Activated gamma-delta T cell (primary cell): ENCODE data around the gene HACD2.

Experiments used
- DNase-seq: peaks from one replicate; lab custom pipeline; 2025; lab: John Stamatoyannopoulos, UW

HACD2 gene

GRCh38 chr3:123571264-123571972, 13.4 kb downstream of the HACD2 start:
- no peak for DNase-seq

- no peak for DNase-seq
These were observed 16.0 kb downstream of the HACD2 start for GRCh38 chr3:123568875-123569274.

- no peak for DNase-seq
These were observed 16.8 kb downstream of the HACD2 start for GRCh38 chr3:123568034-123568433.

GRCh38 chr3:123564056-123564455, 20.8 kb downstream of the HACD2 start:
- DNase-seq, result no peak

DNA sequence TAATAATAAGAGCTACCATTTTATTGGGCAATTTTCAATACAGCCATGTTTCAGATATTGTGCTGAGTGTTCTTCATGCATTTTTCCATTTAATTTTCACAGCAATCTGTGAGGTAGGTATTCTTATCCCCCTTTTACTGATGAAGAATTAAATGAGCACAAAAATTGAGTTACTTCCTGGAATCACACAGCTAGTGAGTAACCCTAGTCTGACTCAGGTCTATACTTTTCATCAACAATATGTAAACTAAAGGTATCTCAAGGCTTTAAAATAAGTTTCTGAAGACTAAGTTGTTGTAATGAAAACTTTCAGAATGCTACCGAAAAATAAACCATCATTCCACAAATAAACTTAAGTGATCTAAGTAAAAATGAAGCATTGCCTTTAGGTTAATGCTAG, 22.3 kb downstream of the HACD2 start:
- DNase-seq, result no peak

GRCh38 chr3:123561188-123561587, 23.7 kb downstream of the HACD2 start:
- no peak for DNase-seq

GRCh38 chr3:123559040-123559861, 25.6 kb downstream of the HACD2 start:
- no peak for DNase-seq

DNA sequence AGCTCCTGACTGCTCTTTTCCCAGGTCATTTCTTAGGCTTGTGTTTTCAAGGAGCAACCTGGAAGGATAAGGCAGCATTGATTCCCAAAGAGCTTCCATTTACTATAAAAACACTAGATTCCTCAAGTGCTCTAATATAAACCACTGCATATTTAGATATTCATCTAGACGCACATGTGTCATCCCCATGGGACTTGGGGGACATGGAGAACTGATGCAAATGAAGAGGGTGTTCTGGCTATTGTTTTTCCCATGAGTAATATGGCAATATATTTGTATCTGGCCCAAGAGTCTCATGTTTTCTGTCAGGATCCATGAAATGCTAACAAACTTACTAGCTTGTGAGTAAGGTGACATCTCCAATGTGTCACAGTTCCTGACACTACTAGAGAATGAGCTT, 31.3 kb downstream of the HACD2 start:
- DNase-seq, result no peak

DNA sequence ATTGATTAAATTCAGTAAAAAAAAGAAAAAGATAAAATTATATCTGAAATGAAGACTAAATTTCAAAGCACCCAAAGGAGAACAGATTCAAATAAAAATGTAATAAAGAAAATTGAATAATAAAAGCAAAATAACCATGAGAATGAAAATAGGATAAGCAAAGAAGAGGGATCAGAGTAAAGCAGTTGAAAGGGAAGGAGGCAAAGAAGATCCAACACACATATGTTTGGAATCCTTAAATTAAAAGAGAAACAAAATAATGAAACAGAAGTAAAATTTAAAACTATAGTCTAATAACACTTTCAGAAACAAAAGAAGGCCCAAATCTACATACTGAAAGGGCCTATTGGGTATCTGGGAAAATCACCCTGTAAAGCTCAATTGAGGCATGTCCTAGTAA, 32.1 kb downstream of the HACD2 start:
- DNase-seq, result no peak

- no peak for DNase-seq
These were observed 32.6 kb downstream of the HACD2 start for GRCh38 chr3:123552095-123552714.

- no peak for DNase-seq
These were observed 36.9 kb downstream of the HACD2 start for GRCh38 chr3:123547881-123548519.

GRCh38 chr3:123546133-123546755, 38.6 kb downstream of the HACD2 start:
- no peak for DNase-seq

GRCh38 chr3:123543950-123544349, 40.9 kb downstream of the HACD2 start:
- no peak for DNase-seq

- DNase-seq, result no peak
These were observed 44.6 kb downstream of the HACD2 start for GRCh38 chr3:123540285-123540684.

GRCh38 chr3:123536153-123536895, 48.5 kb downstream of the HACD2 start:
- DNase-seq, result no peak

DNA sequence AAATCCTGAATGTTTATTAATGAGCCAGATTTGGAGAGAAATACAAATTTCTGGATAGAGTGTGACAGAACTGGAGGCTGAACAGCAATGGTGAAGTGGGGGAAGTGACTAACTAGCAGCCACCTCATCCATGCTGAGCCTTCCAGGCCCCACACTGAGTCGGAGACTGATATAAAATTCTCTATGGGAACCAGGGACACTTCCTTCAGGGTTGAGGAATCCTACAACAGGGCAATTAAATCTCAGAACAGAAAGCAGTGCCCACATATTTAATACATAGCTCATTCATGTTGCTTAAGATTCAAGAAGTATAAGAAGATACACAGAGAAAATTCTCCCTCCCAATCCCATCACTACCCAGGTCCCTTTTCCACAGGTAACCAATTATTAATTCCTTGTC, 49.3 kb downstream of the HACD2 start:
- no peak for DNase-seq

DNA sequence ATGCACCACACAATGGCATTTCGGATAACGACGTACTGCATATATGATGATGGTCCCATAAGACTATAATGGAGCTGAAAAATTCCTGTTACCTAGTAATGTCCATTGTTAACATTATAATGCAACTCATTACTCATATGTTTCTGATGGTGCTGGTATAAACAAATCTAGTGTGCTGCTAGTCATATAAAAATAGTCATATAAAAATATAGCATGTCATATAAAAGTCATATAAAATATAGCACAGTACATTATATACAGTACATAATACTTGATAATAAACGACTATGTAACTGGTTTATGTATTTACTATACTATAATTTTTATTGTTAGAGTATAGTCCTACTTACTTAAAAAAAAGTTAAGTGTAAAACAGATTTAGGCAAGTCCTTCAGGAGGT, 50.6 kb downstream of the HACD2 start:
- no peak for DNase-seq

DNA sequence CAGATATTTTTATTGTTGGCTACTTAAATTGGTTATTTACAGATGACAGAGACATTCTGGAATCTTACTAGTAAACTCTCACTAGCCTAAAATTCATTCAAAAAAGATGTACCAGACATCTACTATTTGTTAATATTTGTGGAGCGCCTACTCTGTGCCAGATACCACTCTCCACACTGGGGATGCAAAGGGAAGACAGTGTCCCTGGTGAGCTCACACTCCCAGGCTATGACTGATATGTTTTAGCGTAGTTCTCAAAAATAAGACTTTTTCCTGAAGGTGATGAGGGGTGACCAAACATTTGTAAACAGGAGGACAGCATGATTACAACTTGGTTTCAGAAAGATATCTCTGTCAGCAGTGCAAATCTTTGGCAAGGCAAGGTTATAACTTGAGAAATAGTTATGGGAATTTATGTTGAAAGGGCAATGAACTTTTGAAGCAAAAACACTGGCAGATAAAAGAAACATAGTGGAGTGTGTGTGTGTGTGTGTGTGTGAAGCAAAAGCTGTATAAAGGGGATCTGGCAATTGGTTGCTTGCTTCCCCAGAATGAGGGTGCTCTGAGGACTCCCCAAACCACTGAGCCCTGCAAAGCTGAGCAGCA, 51.2 kb downstream of the HACD2 start:
- DNase-seq, result no peak

DNA sequence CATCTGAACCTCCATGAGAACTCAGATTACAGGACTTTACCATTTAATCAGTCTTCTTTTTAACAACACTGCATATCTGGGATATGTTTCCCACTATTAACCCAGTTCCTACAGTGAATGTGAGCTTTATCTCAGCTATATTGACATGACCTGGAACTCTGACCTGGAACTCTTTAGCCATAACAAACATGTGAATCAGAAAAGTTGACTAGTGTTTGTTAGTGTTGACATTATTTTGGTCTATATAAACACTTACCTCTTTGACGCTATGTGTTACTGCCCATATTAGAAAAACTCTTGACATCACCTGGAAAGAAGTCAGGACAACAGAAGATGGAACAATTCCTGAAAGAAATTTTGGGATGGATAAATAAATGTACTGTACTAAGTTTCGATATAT, 56.7 kb downstream of the HACD2 start:
- DNase-seq, result no peak

DNA sequence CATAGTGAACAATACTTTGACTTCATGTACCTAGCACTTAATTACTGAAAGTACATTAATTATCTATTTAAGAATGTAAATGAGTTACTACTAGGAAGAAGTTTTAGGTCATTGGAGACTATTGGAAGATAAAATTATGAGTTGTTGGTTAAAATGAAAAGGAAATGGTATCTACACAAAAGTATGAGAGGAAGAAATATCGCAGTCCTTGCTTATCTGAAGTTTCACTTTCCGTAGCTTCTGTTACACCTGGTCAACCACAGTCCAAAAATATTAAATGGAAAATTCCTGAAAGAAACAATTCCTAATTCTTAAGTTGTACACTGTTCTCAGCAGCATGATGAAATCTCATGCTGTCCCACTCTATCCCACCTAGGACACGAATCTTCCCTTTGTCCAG, 57.8 kb downstream of the HACD2 start:
- DNase-seq, result no peak

GRCh38 chr3:123526474-123526873, 58.4 kb downstream of the HACD2 start:
- no peak for DNase-seq
